DMS153 treated with DMSO at 0.1 percent for 48 hours (cell line): Measurements from ENCODE around the gene C19orf47.

Experiments used
- DNase-seq: peaks from one replicate; lab custom pipeline; 2025; ENCODE audit not compliant: unreplicated experiment; lab: John Stamatoyannopoulos, UW

C19orf47 gene

GRCh38 chr19:40348125-40348913 lies at the start of gene C19orf47, which contains the start of gene PLD3:
Gene C19orf47 (minus strand): TSS chr19:40348397. CDS start chr19:40341857, 6,540 bp downstream.
Gene PLD3 (plus strand): TSS chr19:40348695. CDS start chr19:40366484, 17,789 bp downstream.
- peak; percentile 96 for DNase-seq

GRCh38 chr19:40397568-40397906 lies 49.3 kb upstream of the C19orf47 start:
- no peak for DNase-seq

- no peak for DNase-seq
Measured at GRCh38 chr19:40396886-40397567, 48.8 kb upstream of the C19orf47 start.

- DNase-seq, result no peak
Measured at GRCh38 chr19:40395956-40396355, 47.8 kb upstream of the C19orf47 start.

GRCh38 chr19:40394816-40395210 lies 46.6 kb upstream of the C19orf47 start:
- DNase-seq, result no peak

GRCh38 chr19:40393894-40394815 lies 46.0 kb upstream of the C19orf47 start:
- no peak for DNase-seq

GRCh38 chr19:40392894-40393517 lies 44.8 kb upstream of the C19orf47 start:
- no peak for DNase-seq

GRCh38 chr19:40392123-40392522 lies 43.9 kb upstream of the C19orf47 start:
- no peak for DNase-seq

GRCh38 chr19:40390084-40390742 lies 42.0 kb upstream of the C19orf47 start, which contains the start of gene HIPK4:
Gene HIPK4 (minus strand): TSS chr19:40390181. CDS start chr19:40389902, 279 bp downstream.
- DNase-seq, result no peak

- no peak for DNase-seq
Measured at GRCh38 chr19:40389404-40390083, 41.3 kb upstream of the C19orf47 start.

- no peak for DNase-seq
Measured at GRCh38 chr19:40388481-40388880, 40.3 kb upstream of the C19orf47 start.

GRCh38 chr19:40387155-40387554 lies 39.0 kb upstream of the C19orf47 start:
- DNase-seq, result no peak

GRCh38 chr19:40383668-40384248 lies 35.6 kb upstream of the C19orf47 start:
- no peak for DNase-seq

- DNase-seq, result no peak
Measured at GRCh38 chr19:40381321-40381720, 33.1 kb upstream of the C19orf47 start.

GRCh38 chr19:40380199-40381037 lies 32.2 kb upstream of the C19orf47 start:
- no peak for DNase-seq

GRCh38 chr19:40379446-40380198 lies 31.4 kb upstream of the C19orf47 start:
- no peak for DNase-seq

- DNase-seq, result no peak
Measured at GRCh38 chr19:40378509-40378908, 30.3 kb upstream of the C19orf47 start.
